HCT116 (cell line): ENCODE measurements around the gene AIRE. TPM values are rescaled to one million over a fixed set of nuclear protein-coding genes. Genes with fewer than 3 reads are reported as not detected.
"Not testable (repeated sequence)": the region's sequence is repeated elsewhere in the genome, so short reads cannot be mapped to it uniquely, and the experiment has no call there.

Source experiments
- ATAC-seq: fragments of 200-7000 bp; cut with Tn5 transposase; 2 replicates; pipeline ENCODE4 v1.9.1; 2020; ENCODE audit warnings: mild to moderate bottlenecking, moderate library complexity
- BruUV-seq: library from RNA; stranded (reverse); fragments of 400-500 nt; replicated peaks from 2 replicates; lab custom pipeline; 2021; lab: Mats Ljungman, UMichigan
- CTCF ChIA-PET: fragments of 300-600 bp; sonication (Branson Sonifier 250); formaldehyde crosslinking; loops from one replicate; lab custom pipeline; 2021; ENCODE audit warnings: antibody characterized with exemption; lab: Charles Lee
- POLR2A ChIA-PET: fragments of 300-600, 350-600 bp; sonication (Branson Sonifier 250); formaldehyde crosslinking; loops from one replicate; lab custom pipeline; 2021; ENCODE audit warnings: antibody characterized with exemption; lab: Charles Lee
- RAD21 ChIA-PET, 2 experiments: fragments of 300-600 bp; sonication (Branson Sonifier 250); formaldehyde crosslinking; loops; one replicate each; lab custom pipeline; 2023; ENCODE audit warnings: low total read pairs in 2 of 2; ENCODE audit not compliant: uncharacterized antibody in 2 of 2, unreplicated experiment in 2 of 2, low non-redundant PET in 1 of 2; lab: Charles Lee
- DNase-seq: peaks from one replicate; pipeline ENCODE4 v3.0.0-alpha.2; 2010; ENCODE audit warnings: low read depth, low spot score
- H2AFZ ChIP-seq: fragments of 200-600 bp; shearing (Covaris generic), sonication (generic); 2 replicates; pipeline ENCODE4 v1.6.1; 2017; ENCODE audit warnings: low read depth, mixed run types, mixed read lengths, antibody characterized with exemption, low read length; ENCODE audit not compliant: poor library complexity, severe bottlenecking
- H3K27ac ChIP-seq: 2 replicates; pipeline ENCODE4 v1.5.1; 2012; ENCODE audit warnings: low read depth, low read length
- H3K27me3 ChIP-seq: fragments of 200-600 bp; sonication (generic); 2 replicates; pipeline ENCODE4 v1.6.1; 2016; ENCODE audit warnings: mixed run types, low read length, mixed read lengths; ENCODE audit not compliant: insufficient read depth
- H3K36me3 ChIP-seq, 2 experiments: fragments of 200-500 bp in 1 of 2; fragments of 200-600 bp in 1 of 2; sonication (Bioruptor generic) in 1 of 2; sonication (generic) in 1 of 2; 2 replicates each; pipeline versions ENCODE4 v1.5.1 to v1.6.1; 2014 to 2016; ENCODE audit warnings: low read length in 2 of 2, inconsistent platforms in 1 of 2, mixed read lengths in 1 of 2, mixed run types in 1 of 2; ENCODE audit not compliant: insufficient read depth in 2 of 2, control insufficient read depth in 1 of 2
- H3K4me1 ChIP-seq, 2 experiments: fragments of 200-600 bp in 1 of 2; sonication (generic) in 1 of 2; 2 replicates each; pipeline versions ENCODE4 v1.5.1 to v1.6.1; 2012 to 2017; ENCODE audit warnings: low read length in 2 of 2, inconsistent platforms in 1 of 2, mild to moderate bottlenecking in 1 of 2, mixed read lengths in 1 of 2, mixed run types in 1 of 2, moderate library complexity in 1 of 2; ENCODE audit not compliant: insufficient read depth in 2 of 2, control insufficient read depth in 1 of 2
- H3K4me2 ChIP-seq: fragments of 200-600 bp; sonication (generic); 2 replicates; pipeline ENCODE4 v1.6.1; 2017; ENCODE audit warnings: mixed run types, low read length, mixed read lengths
- H3K4me3 ChIP-seq, 2 experiments: fragments of 200-600 bp in 1 of 2; sonication (generic) in 1 of 2; replicated peaks in 1 of 2; 2 replicates each; pipeline ENCODE4 v1.5.1; 2011 to 2016; ENCODE audit warnings: low read length in 2 of 2, control low read depth in 1 of 2, low read depth in 1 of 2, mild to moderate bottlenecking in 1 of 2, mixed read lengths in 1 of 2, mixed run types in 1 of 2
- H3K79me2 ChIP-seq: fragments of 200-600 bp; sonication (generic); 2 replicates; pipeline ENCODE4 v1.6.1; 2017; ENCODE audit warnings: mild to moderate bottlenecking, mixed run types, low read length, moderate library complexity, mixed read lengths; ENCODE audit not compliant: insufficient read depth
- H3K9ac ChIP-seq: fragments of 200-600 bp; sonication (generic); 2 replicates; pipeline ENCODE4 v1.6.1; 2016; ENCODE audit warnings: low read length, mixed read lengths
- H3K9me2 ChIP-seq: fragments of 200-600 bp; sonication (generic), shearing (Covaris generic); 2 replicates; pipeline ENCODE4 v1.6.1; 2017; ENCODE audit warnings: mixed run types, mild to moderate bottlenecking, moderate library complexity; ENCODE audit not compliant: insufficient read depth
- H3K9me3 ChIP-seq, 2 experiments: fragments of 200-500 bp in 1 of 2; fragments of 200-600 bp in 1 of 2; sonication (Bioruptor generic) in 1 of 2; sonication (generic) in 1 of 2; 2 replicates each; pipeline ENCODE4 v1.6.1; 2014 to 2017; ENCODE audit warnings: low read length in 2 of 2, mixed read lengths in 2 of 2, inconsistent platforms in 1 of 2, low read depth in 1 of 2, mild to moderate bottlenecking in 1 of 2, mixed run types in 1 of 2, moderate library complexity in 1 of 2; ENCODE audit not compliant: control insufficient read depth in 1 of 2, insufficient read depth in 1 of 2
- H4K20me1 ChIP-seq: fragments of 200-600 bp; sonication (generic), shearing (Covaris generic); 2 replicates; pipeline ENCODE4 v1.6.1; 2017; ENCODE audit warnings: mixed run types, mild to moderate bottlenecking, moderate library complexity; ENCODE audit not compliant: insufficient read depth
- CBX3 ChIP-seq: IDR thresholded peaks from 2 replicates; pipeline ENCODE4 v1.6.1; 2012; ENCODE audit warnings: low read depth
- CEBPB ChIP-seq: IDR thresholded peaks from 2 replicates; pipeline ENCODE4 v1.6.1; 2012; ENCODE audit warnings: low read depth
- EGR1 ChIP-seq: IDR thresholded peaks from 2 replicates; pipeline ENCODE4 v1.6.1; 2012; ENCODE audit warnings: low read depth
- EZH2phosphoT487 ChIP-seq: fragments of 200-600 bp; IDR thresholded peaks from 2 replicates; pipeline ENCODE4 v1.6.1; 2018; ENCODE audit warnings: antibody characterized with exemption, borderline replicate concordance
- FOSL1 ChIP-seq: IDR thresholded peaks from 2 replicates; pipeline ENCODE4 v1.6.1; 2012; ENCODE audit warnings: low read depth
- JUND ChIP-seq: IDR thresholded peaks from 2 replicates; pipeline ENCODE4 v1.6.1; 2012
- POLR2A ChIP-seq: IDR thresholded peaks from 2 replicates; pipeline ENCODE4 v1.7.0; 2011; ENCODE audit warnings: borderline replicate concordance; ENCODE audit not compliant: insufficient read depth, insufficient read length; ENCODE audit errors: extremely low read depth
- RAD21 ChIP-seq: IDR thresholded peaks from 2 replicates; pipeline ENCODE4 v1.6.1; 2012; ENCODE audit warnings: low read depth, mild to moderate bottlenecking
- SIN3A ChIP-seq: IDR thresholded peaks from 2 replicates; pipeline ENCODE4 v1.6.1; 2012; ENCODE audit warnings: low read depth
- SP1 ChIP-seq: IDR thresholded peaks from 2 replicates; pipeline ENCODE4 v1.6.1; 2012; ENCODE audit warnings: low read depth
- SRF ChIP-seq: IDR thresholded peaks from 2 replicates; pipeline ENCODE4 v1.6.1; 2012; ENCODE audit warnings: low read depth
- TCF7L2 ChIP-seq: IDR thresholded peaks from 2 replicates; pipeline ENCODE4 v1.7.0; 2011; ENCODE audit warnings: borderline replicate concordance, inconsistent platforms; ENCODE audit not compliant: insufficient read depth, insufficient read length; ENCODE audit errors: extremely low read depth
- YY1 ChIP-seq: IDR thresholded peaks from 2 replicates; pipeline ENCODE4 v1.6.1; 2011; ENCODE audit warnings: low read length, low read depth, moderate library complexity, mild to moderate bottlenecking; ENCODE audit not compliant: insufficient replicate concordance; ENCODE audit errors: extremely low read depth
- ZFX ChIP-seq: fragments of 450-650 bp; IDR thresholded peaks from 2 replicates; pipeline ENCODE4 v1.6.1; 2017
- intact Hi-C: fragments of 100-400 bp; cut with micrococcal nuclease; formaldehyde crosslinking; loops from 2 replicates; pipeline ENCODE4 v1.10.0; 2022
- total RNA-seq: library from RNA; stranded (reverse); gene quantifications from one replicate; pipeline ENCODE4 v1.2.1, GENCODE V29; 2021; ENCODE audit not compliant: unreplicated experiment
- TF ChIP-seq, protein P1 (sequence below): IDR thresholded peaks from 2 replicates; pipeline ENCODE4 v1.6.1; 2012
- TF ChIP-seq, protein P2 (sequence below), 3 experiments: fragments of 200-600 bp in 1 of 3; sonication (generic) in 1 of 3; IDR thresholded peaks in 2 of 3; conservative IDR thresholded peaks in 1 of 3; 2 replicates each; pipeline ENCODE4 v1.5.1; 2012 to 2017; ENCODE audit warnings: low read depth in 2 of 3, low read length in 2 of 3, antibody characterized with exemption in 1 of 3, borderline replicate concordance in 1 of 3, control low read depth in 1 of 3, mild to moderate bottlenecking in 1 of 3, mixed read lengths in 1 of 3, mixed run types in 1 of 3, moderate library complexity in 1 of 3; ENCODE audit not compliant: insufficient read depth in 1 of 3
- TF ChIP-seq, protein P3 (sequence below): IDR thresholded peaks from 2 replicates; pipeline ENCODE4 v1.6.1; 2012; ENCODE audit warnings: low read depth
- TF ChIP-seq, protein P4 (sequence below): IDR thresholded peaks from 2 replicates; pipeline ENCODE4 v1.6.1; 2012

AIRE gene
- total RNA-seq, 1 experiment from 2014 or later = not detected

DNA sequence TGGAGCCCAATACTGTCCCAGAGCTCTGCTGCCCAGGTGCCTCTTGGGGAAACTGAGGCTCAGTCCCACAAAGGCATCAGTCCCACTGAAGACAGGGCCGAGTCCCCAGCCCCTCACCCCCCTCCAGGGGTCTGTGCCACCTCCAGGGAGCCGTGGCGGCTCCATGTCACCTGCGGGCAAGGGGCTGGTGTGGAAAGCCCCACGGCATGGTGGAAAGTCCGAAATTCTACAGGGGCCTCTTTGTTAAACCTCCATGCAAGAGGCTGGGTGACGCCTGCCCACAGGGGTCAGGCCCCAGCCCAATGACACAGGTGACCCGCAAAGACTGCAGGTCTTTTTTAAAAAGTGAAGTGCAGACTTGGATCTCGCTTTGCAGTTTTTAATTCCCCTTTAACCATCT is 3.3 kb upstream of the AIRE start:
- Histone ChIP-seq H4K20me1 (no peaks in the 10 kb centered on the region), H3K4me3 (no peak overlapping the region), H2AFZ (no peak overlapping the region), H3K9ac (no peak overlapping the region), H3K9me2 (no peaks in the 10 kb centered on the region), H3K27me3 (no peaks in the 10 kb centered on the region), H3K79me2 (no peaks in the 10 kb centered on the region), H3K27ac (no peak overlapping the region), H3K4me1 (no peaks in the 10 kb centered on the region), H3K36me3 (no peaks in the 10 kb centered on the region), H3K4me2 (no peak overlapping the region), H3K9me3 (no peaks in the 10 kb centered on the region)
- RAD21 ChIA-PET = no interaction called here
- ATAC-seq (no peak), DNase-seq (no peak)
- CTCF ChIA-PET = no interaction called here
- POLR2A ChIA-PET = no interaction called here
- TF ChIP-seq, protein P1, sequence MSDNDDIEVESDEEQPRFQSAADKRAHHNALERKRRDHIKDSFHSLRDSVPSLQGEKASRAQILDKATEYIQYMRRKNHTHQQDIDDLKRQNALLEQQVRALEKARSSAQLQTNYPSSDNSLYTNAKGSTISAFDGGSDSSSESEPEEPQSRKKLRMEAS = no peak
- TF ChIP-seq, protein P2, sequence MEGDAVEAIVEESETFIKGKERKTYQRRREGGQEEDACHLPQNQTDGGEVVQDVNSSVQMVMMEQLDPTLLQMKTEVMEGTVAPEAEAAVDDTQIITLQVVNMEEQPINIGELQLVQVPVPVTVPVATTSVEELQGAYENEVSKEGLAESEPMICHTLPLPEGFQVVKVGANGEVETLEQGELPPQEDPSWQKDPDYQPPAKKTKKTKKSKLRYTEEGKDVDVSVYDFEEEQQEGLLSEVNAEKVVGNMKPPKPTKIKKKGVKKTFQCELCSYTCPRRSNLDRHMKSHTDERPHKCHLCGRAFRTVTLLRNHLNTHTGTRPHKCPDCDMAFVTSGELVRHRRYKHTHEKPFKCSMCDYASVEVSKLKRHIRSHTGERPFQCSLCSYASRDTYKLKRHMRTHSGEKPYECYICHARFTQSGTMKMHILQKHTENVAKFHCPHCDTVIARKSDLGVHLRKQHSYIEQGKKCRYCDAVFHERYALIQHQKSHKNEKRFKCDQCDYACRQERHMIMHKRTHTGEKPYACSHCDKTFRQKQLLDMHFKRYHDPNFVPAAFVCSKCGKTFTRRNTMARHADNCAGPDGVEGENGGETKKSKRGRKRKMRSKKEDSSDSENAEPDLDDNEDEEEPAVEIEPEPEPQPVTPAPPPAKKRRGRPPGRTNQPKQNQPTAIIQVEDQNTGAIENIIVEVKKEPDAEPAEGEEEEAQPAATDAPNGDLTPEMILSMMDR (IDR thresholded peaks at IDR 0.05 in 2 of 3, conservative IDR thresholded peaks at IDR 0.05 in 1 of 3; ENCODE audit: borderline replicate concordance in 1 of 3, insufficient read depth in 1 of 3, low read depth in 2 of 3, low read length in 2 of 3) = no peak
- TF ChIP-seq SRF = no peak
- no peak for TF ChIP-seq SIN3A
- no peak for TF ChIP-seq EZH2phosphoT487
- TF ChIP-seq SP1 = no peak
- TF ChIP-seq JUND = no peak
- TF ChIP-seq EGR1 = no peak
- TF ChIP-seq, protein P3, sequence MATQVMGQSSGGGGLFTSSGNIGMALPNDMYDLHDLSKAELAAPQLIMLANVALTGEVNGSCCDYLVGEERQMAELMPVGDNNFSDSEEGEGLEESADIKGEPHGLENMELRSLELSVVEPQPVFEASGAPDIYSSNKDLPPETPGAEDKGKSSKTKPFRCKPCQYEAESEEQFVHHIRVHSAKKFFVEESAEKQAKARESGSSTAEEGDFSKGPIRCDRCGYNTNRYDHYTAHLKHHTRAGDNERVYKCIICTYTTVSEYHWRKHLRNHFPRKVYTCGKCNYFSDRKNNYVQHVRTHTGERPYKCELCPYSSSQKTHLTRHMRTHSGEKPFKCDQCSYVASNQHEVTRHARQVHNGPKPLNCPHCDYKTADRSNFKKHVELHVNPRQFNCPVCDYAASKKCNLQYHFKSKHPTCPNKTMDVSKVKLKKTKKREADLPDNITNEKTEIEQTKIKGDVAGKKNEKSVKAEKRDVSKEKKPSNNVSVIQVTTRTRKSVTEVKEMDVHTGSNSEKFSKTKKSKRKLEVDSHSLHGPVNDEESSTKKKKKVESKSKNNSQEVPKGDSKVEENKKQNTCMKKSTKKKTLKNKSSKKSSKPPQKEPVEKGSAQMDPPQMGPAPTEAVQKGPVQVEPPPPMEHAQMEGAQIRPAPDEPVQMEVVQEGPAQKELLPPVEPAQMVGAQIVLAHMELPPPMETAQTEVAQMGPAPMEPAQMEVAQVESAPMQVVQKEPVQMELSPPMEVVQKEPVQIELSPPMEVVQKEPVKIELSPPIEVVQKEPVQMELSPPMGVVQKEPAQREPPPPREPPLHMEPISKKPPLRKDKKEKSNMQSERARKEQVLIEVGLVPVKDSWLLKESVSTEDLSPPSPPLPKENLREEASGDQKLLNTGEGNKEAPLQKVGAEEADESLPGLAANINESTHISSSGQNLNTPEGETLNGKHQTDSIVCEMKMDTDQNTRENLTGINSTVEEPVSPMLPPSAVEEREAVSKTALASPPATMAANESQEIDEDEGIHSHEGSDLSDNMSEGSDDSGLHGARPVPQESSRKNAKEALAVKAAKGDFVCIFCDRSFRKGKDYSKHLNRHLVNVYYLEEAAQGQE = no peak
- TF ChIP-seq TCF7L2 = no peak
- no peak for TF ChIP-seq CEBPB
- TF ChIP-seq RAD21 = no peak
- TF ChIP-seq CBX3 = no peak
- TF ChIP-seq POLR2A = no peak
- TF ChIP-seq, protein P4, sequence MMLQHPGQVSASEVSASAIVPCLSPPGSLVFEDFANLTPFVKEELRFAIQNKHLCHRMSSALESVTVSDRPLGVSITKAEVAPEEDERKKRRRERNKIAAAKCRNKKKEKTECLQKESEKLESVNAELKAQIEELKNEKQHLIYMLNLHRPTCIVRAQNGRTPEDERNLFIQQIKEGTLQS = no peak
- no peak for TF ChIP-seq YY1
- no peak for TF ChIP-seq ZFX
- TF ChIP-seq FOSL1 = no peak
- BruUV-seq = no TSS peak
- intact Hi-C loops = no loop called here

DNA sequence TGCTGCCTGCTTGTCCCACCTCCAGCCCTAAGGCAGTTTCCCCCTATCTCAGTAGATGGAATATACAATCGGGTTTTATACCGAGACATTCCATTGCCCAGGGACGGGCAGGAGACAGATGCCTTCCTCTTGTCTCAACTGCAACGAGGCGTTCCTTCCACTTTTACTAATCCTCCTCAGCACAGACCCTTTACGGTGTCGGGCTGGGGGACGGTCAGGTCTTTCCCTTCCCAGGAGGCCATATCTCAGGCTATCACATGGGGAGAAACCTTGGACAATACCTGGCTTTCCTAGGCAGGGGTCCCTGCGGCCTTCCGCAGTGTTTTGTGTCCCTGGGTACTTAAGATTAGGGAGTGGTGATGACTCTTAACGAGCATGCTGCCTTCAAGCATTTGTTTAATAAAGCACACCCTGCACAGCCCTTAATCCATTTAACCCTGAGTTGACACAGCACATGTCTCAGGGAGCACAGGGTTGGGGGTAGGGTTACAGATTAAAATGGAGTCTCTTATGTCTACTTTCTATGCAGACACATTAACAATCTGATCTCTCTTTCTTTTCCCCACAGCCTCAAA is 2.4 kb upstream of the AIRE start:
- H2AFZ ChIP-seq, H4K20me1 ChIP-seq, H3K27ac ChIP-seq, H3K36me3 ChIP-seq, RAD21 ChIA-PET, H3K9me2 ChIP-seq, H3K4me3 ChIP-seq, CTCF ChIA-PET, H3K27me3 ChIP-seq, POLR2A ChIA-PET, ATAC-seq, DNase-seq, H3K9ac ChIP-seq, H3K79me2 ChIP-seq, H3K4me1 ChIP-seq, BruUV-seq, H3K4me2 ChIP-seq, H3K9me3 ChIP-seq, intact Hi-C loops: not testable (repeated sequence)
